HG03095 (cell line): Measurements from ENCODE around the gene C5orf47.

Experiments
- ATAC-seq: cut with Tn5 transposase; IDR thresholded peaks from one replicate; pipeline ENCODE4 v1.9.1; 2021; ENCODE audit warnings: moderate library complexity; ENCODE audit not compliant: unreplicated experiment

The C5orf47 gene, protein sequence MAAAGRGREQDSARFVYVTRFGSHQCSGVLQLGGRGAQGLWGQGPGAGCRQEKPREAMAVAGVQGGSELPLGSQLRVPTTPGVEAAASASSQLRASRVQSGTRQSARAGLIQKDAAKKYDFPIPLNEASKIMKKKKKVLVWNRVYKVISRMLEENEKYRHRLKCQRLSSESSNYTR

DNA sequence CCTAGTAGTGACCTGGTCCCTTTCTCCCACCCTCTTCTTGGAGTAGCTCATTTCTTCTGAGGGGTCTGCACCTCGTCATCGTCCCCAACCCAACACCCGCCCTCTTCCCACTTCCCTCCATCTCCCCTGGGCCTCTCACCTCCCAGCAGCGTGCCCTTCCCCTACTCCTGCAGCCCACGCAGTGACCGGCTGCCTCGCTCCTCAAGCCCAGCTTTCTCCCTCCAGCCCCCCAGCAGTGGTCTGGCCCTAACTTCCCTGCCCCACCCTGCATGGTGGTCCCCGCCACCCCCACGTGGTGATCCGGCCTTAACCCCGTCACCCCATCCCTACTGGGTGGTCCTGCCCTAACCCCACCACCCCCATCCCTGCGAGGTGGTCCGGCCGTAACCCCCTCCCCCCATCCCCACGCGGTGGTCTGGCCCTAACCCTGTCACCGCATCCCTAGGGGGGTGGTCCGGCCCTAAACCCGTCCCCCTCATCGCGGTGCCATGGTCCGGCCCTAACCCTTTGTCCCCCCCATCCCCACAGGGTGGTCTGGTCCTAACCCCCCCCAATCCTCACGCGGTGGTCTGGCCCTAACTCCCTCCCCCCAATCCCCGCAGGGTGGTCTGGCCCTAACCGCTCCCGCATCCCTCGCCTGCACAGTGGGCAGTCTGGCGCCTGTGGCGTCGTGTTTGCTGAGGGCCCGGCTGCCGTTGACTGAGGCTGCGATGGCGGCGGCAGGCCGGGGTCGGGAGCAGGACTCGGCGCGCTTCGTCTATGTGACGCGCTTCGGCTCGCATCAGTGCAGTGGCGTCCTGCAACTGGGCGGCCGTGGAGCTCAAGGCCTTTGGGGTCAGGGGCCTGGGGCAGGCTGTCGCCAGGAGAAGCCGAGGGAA, at the start of gene C5orf47:
C5orf47 (plus strand) TSS at position 617 of the 878 bp plus-strand sequence; CDS start at position 711, 94 bp downstream.
- no peak for ATAC-seq

DNA sequence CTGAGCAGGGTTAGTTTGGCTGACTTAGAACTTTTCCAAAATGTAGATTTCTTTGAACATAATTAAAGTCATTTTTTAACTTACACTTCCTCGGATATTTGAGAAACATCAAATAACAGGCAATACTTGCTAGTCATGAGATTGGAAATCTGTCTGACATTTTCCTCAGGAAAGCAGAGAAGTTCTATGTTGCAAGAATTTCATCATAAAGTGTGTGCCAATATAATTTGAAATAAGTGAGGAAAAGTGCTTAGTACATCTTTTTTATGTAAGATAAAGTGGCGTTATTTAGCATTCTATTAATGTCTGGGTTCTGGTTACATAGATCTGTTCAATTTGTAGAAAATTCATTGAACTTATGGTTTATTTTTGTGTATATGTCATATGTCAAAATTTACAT, 48.7 kb upstream of the C5orf47 start:
- ATAC-seq: no peak

DNA sequence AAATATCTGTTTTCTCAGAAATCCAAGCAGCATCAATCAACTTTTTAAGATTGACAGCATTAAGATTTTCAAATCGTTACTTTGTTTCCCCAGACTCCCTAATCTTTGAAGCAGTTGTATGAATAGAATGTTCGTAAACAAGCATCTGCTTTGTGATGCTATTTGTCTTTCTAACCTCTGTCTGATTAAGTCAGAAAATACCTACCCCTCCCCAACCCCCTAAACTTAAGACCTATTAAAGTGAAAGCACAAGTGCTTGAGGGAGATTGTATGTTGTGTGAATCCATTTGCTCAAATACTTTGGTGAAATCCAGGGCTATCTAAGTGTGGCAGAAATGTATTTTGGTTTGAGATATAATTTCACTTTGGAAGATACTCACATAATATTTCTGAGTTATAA, 47.9 kb upstream of the C5orf47 start:
- no peak for ATAC-seq

DNA sequence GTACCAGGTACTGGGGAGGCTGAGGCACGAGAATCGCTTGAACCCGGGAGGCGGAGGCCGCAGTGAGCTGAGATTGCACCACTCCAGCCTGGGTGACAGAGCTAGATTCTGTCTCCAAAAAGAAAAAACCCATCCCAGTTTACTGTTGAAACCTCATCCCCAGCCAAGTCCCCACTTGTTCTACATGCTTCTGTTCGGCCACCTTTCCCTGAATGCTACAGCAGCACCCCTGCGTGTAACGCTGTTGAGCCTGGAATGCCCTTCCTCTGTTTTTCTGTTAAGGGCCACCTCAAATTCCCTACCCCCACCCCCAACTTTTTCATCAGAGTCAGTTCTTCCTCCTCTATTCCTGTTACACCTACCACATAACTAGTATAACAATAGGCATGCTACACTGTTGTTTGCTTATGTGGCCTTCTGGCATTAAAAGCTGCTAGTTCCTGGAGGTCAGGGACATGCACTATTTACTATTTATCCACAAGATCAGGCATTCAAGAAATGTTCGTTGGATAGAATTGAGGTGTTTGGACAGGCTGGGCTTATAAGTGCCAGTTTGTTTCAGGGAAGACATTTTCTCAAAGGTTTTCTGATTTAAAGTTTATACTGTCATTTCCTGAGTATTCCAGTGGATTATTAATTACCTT, 47.1 kb upstream of the C5orf47 start:
- ATAC-seq: no peak

DNA sequence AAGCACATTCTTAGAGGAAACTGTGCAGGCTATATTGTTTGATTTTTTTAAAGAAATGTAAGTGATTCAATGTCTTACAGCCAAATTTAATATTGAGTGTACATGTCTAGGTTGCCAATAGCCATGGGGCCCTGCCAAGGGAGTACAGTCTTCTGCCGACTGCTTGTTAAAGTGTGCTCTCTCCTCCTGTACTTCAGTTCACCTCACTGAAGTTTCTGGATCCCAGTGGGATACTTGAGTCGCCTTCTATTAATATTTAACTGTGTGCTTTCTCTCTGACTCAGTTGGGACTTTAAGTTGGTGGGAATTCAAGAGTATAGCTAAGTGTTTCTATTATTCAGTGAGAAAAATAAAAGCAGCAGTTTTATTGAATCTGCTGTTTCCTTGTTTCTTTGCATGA, 44.5 kb upstream of the C5orf47 start:
- ATAC-seq: no peak

DNA sequence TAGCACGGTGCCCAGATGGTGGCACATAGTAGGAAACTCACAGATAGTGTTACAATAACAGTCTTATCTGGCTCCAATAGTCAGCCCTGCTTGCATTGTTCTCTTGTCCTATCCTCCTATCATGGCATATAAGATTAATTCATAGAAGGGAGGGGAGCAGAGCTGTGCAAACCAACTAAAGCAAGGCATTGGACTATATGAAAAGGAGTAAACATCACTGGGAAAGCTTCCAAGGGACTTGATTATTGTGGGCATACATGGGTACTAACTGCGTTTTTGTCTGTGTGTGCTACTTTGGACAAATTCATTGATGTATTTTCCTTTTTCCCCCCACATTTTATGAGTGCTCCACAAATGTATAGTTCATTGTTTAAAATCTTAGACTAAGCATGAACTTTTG, 43.8 kb upstream of the C5orf47 start:
- no peak for ATAC-seq

DNA sequence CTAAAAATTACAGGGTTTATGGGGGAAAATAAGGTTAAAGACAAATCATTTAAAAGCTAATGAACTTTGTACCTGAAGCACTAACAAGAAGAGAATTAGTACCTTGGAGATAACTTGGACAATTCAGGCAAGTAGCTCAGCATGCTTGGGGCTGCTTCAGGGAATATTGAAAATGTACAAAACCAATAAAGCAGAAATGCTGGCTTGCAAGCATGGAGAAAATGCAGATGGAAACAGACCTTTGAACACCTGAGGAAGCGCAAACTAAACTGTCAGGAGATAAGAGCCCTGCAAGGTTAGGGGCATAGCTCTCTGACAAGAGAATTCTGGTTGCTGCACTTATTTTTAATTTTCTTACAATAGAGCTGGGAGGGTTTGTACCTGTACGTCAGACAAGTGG, 42.6 kb upstream of the C5orf47 start:
- no peak for ATAC-seq

DNA sequence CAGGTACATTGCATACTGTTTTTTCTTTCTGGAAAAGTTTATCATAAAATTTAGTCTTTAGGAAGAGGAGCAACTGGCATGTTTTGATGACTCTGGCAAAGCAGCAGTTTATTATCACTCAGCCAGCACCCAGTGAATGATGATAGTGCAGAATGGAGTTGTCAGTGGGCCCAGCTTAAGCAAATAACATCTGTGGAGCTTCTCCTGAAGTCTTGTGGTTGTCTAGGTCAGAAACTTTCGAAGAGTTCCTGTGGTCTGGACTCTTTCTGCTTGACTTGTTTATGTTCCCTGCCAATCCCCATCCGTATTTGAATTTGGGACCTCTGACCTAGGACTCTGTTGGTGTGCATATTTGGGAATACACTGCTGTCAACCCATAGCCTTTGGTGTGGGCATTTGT, 38.1 kb upstream of the C5orf47 start:
- no peak for ATAC-seq

DNA sequence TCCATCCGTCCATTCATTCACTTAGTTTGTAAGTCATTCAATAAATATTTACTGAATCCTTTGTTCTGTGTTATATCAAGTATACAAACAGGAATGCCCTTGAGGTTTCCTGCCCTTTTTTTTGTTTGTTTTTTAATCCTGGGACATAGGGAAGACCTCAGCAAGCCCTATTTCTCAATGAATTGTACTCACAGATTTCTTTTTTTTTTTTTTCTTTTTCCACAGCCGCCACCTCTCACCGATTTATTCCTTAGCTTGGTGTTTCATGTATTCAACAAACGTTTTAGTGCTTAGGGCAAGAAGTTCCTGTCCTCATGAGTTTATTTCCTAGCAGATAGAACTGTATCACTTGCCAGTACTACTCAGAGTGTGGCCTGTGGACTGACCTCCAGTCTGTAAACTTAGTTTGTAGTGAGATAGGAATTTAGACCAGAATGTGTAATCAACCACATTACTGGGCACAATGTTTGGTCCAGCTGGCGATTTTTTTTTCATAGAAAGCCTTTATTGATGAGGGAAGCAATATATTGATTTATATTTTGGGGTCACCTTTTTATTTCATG, 35.4 kb upstream of the C5orf47 start:
- ATAC-seq: no peak

DNA sequence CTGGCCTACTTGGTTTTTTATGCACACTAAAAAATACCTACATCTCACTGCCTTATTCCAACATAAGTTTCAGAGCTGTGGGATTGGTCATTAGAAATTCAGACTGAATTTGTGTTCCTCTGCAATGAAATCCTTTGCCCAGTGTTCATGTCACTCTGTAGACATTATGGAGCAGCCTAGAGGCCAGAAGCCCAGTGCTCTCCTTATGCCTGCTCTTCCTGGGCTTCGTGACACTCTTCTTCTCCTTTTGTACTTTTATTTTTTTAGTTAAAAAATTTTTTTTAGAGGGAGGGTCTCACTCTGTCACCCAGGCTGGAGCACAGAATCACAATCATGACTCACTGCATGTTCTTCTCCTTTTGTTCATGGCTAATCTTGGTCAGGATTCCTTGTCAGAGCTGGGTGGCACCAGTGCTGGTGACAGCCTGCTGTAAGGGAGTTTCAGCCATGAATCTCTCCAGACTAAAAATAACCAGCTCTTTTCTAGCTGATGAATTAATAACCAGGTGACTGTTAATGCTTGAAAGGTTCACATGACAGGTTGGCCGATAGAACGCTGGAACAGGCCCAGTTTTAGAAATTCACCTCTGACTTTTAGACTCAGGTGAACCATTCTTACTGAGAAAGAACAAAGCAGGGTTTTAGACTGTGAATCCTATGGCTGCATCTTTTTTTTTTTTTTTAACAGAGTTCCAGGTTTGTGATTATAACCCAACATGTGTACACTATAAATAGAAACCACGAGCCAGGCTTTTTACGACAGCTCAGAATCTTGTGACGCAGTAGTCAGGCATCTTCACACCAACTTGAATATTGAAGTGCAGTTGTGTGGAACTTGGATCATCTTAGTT, 34.1 kb upstream of the C5orf47 start:
- ATAC-seq: no peak

DNA sequence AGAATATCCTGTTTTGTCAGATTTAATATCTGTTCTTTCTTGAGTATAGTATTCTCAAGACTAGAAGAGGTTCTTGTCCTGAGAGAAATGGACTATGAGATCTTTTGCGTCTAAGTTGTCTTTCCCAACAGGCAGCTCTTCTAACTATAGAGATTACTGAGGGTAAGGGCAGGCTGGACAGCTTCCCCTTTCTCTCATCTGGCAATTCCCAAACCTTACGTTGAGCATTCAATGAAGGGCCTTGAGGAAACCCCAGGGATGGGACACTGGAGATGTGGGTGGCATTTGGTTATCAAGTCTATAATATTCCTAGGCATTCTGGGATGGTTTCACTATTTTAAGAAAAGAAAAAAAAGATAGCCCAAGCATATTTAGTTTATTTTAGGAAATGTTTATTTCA, 28.0 kb upstream of the C5orf47 start:
- ATAC-seq: no peak

DNA sequence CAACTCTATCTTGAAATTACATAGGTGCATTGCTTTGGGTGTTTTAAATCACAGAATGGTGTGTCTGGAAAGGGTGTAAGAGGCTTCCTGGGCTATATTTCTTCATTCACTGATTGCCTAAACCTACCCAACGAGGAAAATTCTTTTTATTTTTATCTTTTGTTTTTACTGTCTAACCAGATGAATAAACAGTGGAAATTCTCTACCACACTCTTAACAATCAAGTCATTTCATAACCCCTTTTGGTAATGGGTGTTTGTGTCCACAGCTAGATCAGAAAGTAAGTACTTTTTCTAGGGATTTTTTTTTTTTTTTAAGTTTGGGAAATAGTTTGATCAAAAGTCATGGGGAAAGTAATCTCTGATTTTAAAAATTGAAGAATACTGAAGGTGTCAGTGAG, 27.6 kb upstream of the C5orf47 start:
- ATAC-seq: no peak

DNA sequence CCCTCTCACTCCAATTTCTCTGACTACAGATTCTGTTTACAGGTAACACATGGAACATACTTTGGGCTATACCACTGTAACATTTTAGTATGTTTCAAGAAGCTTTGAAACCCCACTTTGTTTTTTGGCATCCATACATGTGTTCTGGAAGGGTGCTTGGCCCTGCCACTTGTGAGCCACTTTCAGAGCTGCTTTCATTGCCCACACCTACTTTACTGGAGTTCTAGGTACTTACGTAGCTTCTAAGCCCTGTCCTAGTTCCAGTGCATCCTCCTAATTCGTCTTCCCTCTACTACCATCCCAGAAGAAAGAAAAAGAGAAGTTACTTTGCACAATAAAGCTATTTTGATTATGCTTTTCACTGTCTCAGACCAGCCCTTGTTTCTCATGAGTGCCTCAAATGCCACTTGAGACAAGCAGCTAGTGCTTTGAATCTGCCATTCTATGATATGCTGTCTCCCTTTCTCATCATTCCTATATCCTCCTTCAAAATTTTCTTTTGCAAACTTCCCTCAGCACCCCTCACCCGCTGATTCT, 26.5 kb upstream of the C5orf47 start:
- ATAC-seq: no peak

DNA sequence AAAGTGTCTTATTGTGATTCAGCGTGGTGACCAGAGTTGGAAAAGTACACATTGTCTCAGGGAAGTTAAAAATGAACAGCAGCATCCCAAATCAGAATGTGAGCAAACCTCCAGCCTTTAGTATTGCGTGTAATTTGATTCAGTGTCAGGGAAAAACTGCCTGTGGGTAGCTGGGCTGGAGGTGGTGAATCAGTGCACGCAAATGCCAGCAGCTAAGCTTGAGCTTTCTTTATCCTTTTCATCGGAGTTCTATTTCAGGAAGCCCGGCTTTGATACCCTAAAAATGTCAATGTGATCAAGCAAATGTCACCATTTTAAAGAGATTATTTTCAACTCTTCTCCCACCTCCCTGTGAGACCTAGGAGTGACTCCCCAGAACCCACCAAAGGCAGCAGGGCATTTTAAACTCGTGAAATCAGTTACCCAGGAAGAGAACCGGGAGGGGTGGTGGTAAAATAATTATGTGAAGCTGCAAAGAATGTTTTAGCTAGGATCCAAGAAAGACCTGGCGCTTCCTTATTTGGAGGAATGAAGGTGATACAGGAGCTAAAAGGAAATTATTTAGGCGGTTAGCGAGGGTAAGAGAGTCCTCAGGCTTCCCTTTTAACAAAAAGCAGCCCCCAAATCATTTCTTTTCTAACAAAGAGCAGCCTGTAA, 25.7 kb upstream of the C5orf47 start:
- no peak for ATAC-seq

DNA sequence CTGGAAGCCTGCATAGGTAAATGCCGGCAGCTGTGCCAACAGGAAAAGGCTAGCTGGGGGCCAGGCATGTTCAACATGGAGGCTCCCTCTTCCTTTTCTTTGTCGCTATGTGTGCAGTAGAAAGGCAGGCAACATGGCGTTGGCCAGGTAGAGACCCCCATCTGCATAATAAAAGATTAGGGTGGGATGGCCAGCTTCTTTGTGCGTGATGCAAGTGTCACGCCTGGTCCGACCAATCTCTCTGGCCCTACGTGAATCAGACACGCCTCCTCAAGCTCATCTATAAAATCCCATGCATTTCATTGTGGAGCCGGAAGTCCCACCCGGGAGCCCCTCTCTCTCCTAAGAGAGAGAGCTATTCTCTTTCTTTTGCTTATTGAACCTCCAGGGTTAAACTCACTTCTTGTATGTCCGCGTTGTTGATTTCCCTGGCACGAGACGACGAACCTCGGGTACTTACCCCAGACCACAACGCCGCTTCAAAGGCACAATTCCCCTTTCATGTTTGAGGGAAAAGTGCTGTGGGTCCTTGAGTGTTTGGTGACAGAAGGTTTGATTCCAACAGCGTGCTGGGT, 25.0 kb upstream of the C5orf47 start:
- no peak for ATAC-seq

DNA sequence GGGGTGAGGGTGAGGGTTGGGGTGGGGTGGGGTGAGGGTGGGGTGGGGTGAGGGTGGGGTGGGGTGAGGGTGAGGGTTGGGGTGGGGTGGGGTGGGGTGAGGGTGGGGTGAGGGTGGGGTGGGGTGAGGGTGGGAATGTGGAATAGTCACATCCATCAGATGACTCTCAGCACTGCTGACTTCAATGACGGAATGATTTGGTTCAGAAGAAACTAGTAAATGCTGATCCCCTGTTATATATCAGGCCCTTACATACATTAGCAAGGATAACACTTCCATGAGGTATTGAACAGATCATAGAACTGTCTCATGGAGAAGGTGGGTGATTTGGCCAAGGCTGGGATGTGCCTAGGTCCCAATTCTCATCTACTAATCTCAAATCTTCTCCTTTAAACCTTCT, 24.5 kb upstream of the C5orf47 start:
- no peak for ATAC-seq

DNA sequence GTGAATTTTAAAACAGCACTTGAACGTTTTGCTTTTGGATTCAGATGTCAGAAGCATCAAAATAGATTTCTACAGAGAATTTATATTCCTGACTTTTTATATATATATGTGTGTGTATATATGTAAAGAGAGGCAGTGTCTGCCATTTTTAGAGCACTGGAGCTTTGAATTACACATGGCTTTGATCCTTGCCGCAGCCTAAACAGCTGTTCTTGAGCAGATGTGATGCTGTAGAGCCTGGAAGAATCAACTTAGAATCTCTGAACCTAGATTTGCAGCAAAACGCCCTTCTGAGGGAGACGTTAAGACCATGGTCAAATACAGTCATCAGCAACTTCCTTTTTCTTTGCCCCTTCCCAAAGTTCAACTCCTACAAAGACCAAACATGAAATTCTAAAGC, 21.7 kb upstream of the C5orf47 start:
- no peak for ATAC-seq

DNA sequence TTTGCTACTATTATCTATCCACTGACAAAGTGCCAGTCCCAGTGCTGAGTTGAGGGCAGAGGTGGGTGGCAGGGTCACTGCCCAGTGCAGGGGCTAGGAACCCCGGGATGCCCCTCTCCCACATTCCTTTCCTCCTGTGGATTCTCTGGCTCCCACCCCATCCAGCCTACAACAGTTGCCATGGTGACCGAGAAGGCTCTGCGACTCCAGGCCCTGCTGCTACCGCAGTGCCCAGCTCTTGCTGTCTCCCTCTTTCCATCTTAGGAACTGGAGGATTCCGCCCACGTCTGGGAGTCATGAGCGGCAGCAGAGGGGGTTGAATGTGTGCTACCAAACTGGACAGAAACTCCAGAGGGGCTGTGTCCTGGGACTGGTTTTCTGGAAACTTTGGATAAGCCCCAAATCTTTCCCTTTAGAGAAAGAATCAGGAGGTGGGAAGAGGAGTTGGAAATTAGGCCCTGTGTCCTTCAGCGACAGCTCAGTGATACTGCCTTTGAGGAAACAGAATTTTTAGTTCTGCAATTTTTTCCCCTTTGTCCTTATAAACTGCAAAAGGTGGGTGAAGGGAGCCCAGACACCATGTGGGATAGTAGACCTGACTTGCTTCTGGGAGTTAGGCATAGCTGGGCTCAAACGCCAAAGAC, 20.7 kb upstream of the C5orf47 start:
- no peak for ATAC-seq
